HG02981 (cell line): ENCODE data around the gene FAF1.

Experiments used
- ATAC-seq: cut with Tn5 transposase; IDR thresholded peaks from one replicate; pipeline ENCODE4 v1.9.1; 2021; ENCODE audit warnings: mild to moderate bottlenecking, moderate library complexity; ENCODE audit not compliant: unreplicated experiment

The FAF1 gene

GRCh38 chr1:50651476-50652263 is 308.4 kb downstream of the FAF1 start:
- ATAC-seq: no peak

GRCh38 chr1:50646526-50646925 is 313.5 kb downstream of the FAF1 start:
- no peak for ATAC-seq

GRCh38 chr1:50645139-50645538 is 314.9 kb downstream of the FAF1 start:
- ATAC-seq: no peak

- ATAC-seq: no peak
These were observed 315.5 kb downstream of the FAF1 start for GRCh38 chr1:50644447-50645105.

GRCh38 chr1:50637460-50637859 is 322.6 kb downstream of the FAF1 start:
- no peak for ATAC-seq

GRCh38 chr1:50634251-50634650 is 325.8 kb downstream of the FAF1 start:
- no peak for ATAC-seq

- no peak for ATAC-seq
These were observed 326.6 kb downstream of the FAF1 start for GRCh38 chr1:50633465-50633864.

GRCh38 chr1:50631161-50631560 is 328.9 kb downstream of the FAF1 start:
- ATAC-seq: no peak

- no peak for ATAC-seq
These were observed 337.8 kb downstream of the FAF1 start for GRCh38 chr1:50622259-50622658.

GRCh38 chr1:50620680-50621329 is 339.3 kb downstream of the FAF1 start:
- ATAC-seq: no peak

- ATAC-seq: no peak
These were observed 344.9 kb downstream of the FAF1 start for GRCh38 chr1:50615036-50615750.

GRCh38 chr1:50611675-50612074 is 348.4 kb downstream of the FAF1 start:
- no peak for ATAC-seq

GRCh38 chr1:50610563-50610962 is 349.5 kb downstream of the FAF1 start:
- ATAC-seq: peak; percentile 54

GRCh38 chr1:50609508-50609907 is 350.6 kb downstream of the FAF1 start:
- no peak for ATAC-seq

- no peak for ATAC-seq
These were observed 354.7 kb downstream of the FAF1 start for GRCh38 chr1:50605186-50605875.

- ATAC-seq: no peak
These were observed 355.5 kb downstream of the FAF1 start for GRCh38 chr1:50604580-50604979.

GRCh38 chr1:50603274-50604271 is 356.5 kb downstream of the FAF1 start:
- ATAC-seq: no peak

GRCh38 chr1:50599546-50599945 is 360.5 kb downstream of the FAF1 start:
- ATAC-seq: no peak

GRCh38 chr1:50595874-50596273 is 364.2 kb downstream of the FAF1 start:
- ATAC-seq: no peak

GRCh38 chr1:50593515-50593914 is 366.6 kb downstream of the FAF1 start:
- ATAC-seq: no peak
